ENCODE data around the gene U2AF1L4.
A peak's percentile ranks its signal among the peaks of the same experiment; 100 is the strongest.

Gene U2AF1L4

GRCh38 chr19:35716801-35717664 lies 28.2 kb downstream of the U2AF1L4 start:
- DNase-seq (ENCODE audit: low read depth) = peak; percentile 83
- peak overlapping the region; percentile 77 for H3K4me3 ChIP-seq (ENCODE audit: low read length)
- TF ChIP-seq, protein P1, sequence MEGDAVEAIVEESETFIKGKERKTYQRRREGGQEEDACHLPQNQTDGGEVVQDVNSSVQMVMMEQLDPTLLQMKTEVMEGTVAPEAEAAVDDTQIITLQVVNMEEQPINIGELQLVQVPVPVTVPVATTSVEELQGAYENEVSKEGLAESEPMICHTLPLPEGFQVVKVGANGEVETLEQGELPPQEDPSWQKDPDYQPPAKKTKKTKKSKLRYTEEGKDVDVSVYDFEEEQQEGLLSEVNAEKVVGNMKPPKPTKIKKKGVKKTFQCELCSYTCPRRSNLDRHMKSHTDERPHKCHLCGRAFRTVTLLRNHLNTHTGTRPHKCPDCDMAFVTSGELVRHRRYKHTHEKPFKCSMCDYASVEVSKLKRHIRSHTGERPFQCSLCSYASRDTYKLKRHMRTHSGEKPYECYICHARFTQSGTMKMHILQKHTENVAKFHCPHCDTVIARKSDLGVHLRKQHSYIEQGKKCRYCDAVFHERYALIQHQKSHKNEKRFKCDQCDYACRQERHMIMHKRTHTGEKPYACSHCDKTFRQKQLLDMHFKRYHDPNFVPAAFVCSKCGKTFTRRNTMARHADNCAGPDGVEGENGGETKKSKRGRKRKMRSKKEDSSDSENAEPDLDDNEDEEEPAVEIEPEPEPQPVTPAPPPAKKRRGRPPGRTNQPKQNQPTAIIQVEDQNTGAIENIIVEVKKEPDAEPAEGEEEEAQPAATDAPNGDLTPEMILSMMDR (conservative IDR thresholded peaks at IDR 0.05; ENCODE audit: low read depth, low read length) = peak; percentile 81

- no peak for DNase-seq (ENCODE audit: low read depth)
- TF ChIP-seq, protein P1 (conservative IDR thresholded peaks at IDR 0.05; ENCODE audit: low read depth, low read length) = no peak
- peak overlapping the region; percentile 77 for H3K4me3 ChIP-seq (ENCODE audit: low read length)
Measured at GRCh38 chr19:35715981-35716800, 29.0 kb downstream of the U2AF1L4 start.

DNA sequence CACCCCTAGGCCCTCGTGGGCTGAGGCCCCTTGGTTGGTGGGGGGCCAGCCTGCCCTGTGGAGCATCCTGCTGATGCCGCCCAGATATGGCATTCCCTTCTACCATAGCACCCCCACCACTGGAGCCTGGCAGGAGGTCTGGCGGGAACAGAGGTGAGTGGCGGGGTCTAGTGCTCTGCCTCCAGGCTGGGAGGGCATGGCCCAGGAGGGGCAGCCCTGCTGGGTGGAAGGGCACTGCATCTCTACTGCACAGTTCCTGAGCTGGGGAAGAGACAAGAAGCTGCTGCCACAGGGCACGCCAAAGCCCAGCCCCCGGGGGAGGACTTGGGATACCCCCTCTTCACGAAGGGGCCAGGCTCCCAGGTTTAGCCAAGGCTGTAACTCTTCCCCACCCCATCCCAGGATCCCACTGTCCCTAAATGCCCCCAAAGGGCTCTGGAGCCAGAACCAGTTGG lies 29.8 kb downstream of the U2AF1L4 start:
- no peak for DNase-seq (ENCODE audit: low read depth)
- H3K4me3 ChIP-seq (ENCODE audit: low read length) = no peak overlapping the region
- TF ChIP-seq, protein P1 (conservative IDR thresholded peaks at IDR 0.05; ENCODE audit: low read depth, low read length) = no peak

- TF ChIP-seq, protein P1 (conservative IDR thresholded peaks at IDR 0.05; ENCODE audit: low read depth, low read length) = no peak
- no peak overlapping the region for H3K4me3 ChIP-seq (ENCODE audit: low read length)
- no peak for DNase-seq (ENCODE audit: low read depth)
Measured at GRCh38 chr19:35714601-35715354, 30.4 kb downstream of the U2AF1L4 start.

- no peak for DNase-seq (ENCODE audit: low read depth)
- TF ChIP-seq, protein P1 (conservative IDR thresholded peaks at IDR 0.05; ENCODE audit: low read depth, low read length) = no peak
- H3K4me3 ChIP-seq (ENCODE audit: low read length) = no peak overlapping the region
Measured at GRCh38 chr19:35713904-35714495, 31.2 kb downstream of the U2AF1L4 start.

GRCh38 chr19:35713506-35713850 lies 31.7 kb downstream of the U2AF1L4 start:
- no peak for DNase-seq (ENCODE audit: low read depth)
- TF ChIP-seq, protein P1 (conservative IDR thresholded peaks at IDR 0.05; ENCODE audit: low read depth, low read length) = no peak
- no peak overlapping the region for H3K4me3 ChIP-seq (ENCODE audit: low read length)

Measured in retinal pigment epithelial cell (primary cell).